ENCODE results near the gene FZR1.

DNA sequence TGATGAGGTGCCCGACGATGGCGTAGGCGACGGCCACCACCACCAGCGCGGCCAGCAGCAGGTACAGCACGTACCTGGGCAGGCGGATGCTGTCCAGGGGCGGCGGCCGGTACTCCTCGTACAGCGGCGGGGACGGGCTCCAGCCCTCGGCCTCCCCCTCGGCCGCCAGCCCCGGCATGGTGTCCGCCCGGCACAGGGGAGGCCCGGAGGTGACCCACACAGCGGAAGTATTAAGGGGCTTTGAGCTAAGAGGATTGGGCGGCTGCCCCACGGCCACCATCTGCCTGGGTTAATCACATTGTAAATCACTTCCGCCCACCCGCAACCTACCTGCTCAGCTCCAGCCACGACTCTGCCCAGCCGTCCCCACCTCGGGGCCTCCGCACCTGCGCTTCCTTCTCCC, 22.9 kb upstream of the FZR1 start, which contains the start of gene SMIM44:
- TF ChIP-seq, protein P1, sequence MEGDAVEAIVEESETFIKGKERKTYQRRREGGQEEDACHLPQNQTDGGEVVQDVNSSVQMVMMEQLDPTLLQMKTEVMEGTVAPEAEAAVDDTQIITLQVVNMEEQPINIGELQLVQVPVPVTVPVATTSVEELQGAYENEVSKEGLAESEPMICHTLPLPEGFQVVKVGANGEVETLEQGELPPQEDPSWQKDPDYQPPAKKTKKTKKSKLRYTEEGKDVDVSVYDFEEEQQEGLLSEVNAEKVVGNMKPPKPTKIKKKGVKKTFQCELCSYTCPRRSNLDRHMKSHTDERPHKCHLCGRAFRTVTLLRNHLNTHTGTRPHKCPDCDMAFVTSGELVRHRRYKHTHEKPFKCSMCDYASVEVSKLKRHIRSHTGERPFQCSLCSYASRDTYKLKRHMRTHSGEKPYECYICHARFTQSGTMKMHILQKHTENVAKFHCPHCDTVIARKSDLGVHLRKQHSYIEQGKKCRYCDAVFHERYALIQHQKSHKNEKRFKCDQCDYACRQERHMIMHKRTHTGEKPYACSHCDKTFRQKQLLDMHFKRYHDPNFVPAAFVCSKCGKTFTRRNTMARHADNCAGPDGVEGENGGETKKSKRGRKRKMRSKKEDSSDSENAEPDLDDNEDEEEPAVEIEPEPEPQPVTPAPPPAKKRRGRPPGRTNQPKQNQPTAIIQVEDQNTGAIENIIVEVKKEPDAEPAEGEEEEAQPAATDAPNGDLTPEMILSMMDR (IDR thresholded peaks at IDR 0.05), result no peak
- TF ChIP-seq POLR2A (IDR thresholded peaks at IDR 0.05), result no peak
